Stimulated activated CD4-positive, alpha-beta T cell treated with anti-CD3 and anti-CD28 coated beads, Interleukin-1b, Interleukin-23, amount 100 ng/mL, for 24 hours (primary cell): ENCODE data around the gene PTAR1.
"Not testable (repeated sequence)": the region's sequence is repeated elsewhere in the genome, so short reads cannot be mapped to it uniquely, and the experiment has no call there.

Experiments
- DNase-seq, 4 experiments: peaks; one replicate each; pipeline ENCODE4 v3.0.0-alpha.2; 2020; ENCODE audit warnings: low read depth in 4 of 4, low spot score in 1 of 4

The PTAR1 gene, protein sequence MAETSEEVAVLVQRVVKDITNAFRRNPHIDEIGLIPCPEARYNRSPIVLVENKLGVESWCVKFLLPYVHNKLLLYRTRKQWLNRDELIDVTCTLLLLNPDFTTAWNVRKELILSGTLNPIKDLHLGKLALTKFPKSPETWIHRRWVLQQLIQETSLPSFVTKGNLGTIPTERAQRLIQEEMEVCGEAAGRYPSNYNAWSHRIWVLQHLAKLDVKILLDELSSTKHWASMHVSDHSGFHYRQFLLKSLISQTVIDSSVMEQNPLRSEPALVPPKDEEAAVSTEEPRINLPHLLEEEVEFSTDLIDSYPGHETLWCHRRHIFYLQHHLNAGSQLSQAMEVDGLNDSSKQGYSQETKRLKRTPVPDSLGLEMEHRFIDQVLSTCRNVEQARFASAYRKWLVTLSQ

GRCh38 chr9:69759421-69760277, at the start of gene PTAR1:
Gene PTAR1 (minus strand): TSS chr9:69760011. CDS start chr9:69759938, 73 bp downstream.
- peak; percentile 80 to 86 (median 83) for DNase-seq

DNA sequence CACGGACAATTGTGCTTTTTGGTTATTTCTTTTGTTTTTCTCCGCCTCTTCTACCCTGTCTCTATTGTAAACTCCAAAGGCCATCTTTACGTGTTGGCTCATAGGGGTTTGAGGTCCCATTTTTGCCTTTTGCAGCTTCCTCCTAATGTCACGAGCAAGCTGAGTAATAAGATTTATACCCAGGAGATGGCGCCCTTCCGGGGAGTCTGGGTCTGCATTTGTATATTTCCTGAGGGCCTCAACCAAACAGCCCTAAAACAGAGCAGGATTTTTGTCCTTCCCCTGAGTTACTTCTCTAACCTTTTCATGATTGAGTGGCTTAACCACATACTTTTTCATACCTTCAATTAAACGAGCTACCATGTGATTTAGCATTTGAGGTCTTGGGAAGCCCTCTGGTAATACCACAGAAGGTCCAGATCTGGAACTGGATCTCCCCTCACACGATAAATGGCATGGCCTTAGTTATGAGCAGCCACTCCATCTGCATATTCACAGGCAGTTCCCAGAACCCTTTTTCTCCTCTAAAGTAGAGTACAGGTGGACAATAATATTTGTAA, 49.6 kb upstream of the PTAR1 start:
- DNase-seq = no peak

- no peak for DNase-seq
Observed at GRCh38 chr9:69806627-69807026, 46.8 kb upstream of the PTAR1 start.

DNA sequence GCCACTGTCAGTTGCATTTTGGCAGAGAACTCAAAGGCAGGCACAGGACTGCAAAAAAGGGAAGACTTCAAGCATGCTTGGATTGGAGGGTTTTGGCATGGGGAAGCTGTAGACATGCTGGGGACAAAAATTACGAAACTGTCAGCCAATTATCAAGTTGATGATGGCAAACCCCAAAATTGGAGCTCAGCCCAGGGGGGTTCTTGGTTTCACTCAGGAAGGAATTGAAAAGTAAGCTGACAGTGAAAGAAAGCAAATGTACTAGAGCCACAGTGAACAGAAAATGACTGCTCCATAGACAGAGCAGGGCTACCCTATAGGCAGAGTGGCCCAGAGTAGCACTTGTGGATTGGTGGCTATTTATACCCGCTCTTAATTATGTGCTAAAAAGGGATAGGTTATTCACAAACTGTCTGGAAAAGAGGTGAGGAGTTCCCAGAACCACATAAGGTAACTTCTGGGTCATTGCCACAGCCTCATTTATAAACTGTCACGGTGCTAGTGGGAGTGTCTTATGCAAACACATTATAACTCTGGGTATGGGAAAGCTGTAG, 46.2 kb upstream of the PTAR1 start:
- DNase-seq = no peak

DNA sequence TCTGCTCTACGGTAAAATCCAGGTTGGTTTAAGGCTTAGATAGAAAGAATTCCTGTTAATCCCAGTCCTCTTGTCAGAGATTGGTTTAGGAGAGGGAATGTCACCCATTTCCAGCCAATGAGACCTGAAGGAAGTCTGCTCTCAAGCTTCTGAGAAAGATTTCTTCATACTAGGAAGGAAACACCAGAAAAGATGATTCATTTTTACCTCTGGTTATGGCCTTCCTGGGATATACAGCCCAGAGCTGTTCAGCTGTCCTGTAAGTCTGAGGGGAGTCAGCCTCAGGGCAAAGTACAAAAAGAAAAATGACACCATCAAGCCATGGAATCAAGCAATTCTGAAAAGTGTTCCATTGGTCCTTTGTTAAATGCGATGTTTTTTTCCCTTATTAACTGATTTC, 42.2 kb upstream of the PTAR1 start:
- no peak for DNase-seq

GRCh38 chr9:69800027-69800426, 40.2 kb upstream of the PTAR1 start:
- DNase-seq = not testable (repeated sequence)

DNA sequence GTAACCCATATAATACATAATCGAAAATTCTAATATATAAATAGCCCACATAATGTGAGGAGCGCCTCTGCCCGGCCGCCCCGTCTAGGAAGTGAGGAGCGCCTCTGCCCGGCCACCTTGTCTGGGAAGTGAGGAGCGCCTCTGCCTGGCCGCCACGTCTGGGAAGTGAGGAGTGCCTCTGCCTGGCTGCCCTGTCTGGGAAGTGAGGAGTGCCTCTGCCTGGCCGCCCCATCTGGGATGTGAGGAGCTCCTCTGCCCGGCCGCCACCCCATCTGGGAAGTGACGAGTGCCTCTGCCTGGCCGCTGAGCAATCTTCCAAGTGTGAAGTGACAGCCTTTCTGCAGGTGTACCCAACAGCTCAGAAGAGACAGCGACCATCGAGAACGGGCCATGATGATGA, 39.7 kb upstream of the PTAR1 start:
- DNase-seq = not testable (repeated sequence)

GRCh38 chr9:69798744-69799143, 38.9 kb upstream of the PTAR1 start:
- no peak for DNase-seq

GRCh38 chr9:69797675-69798074, 37.9 kb upstream of the PTAR1 start:
- DNase-seq = no peak

DNA sequence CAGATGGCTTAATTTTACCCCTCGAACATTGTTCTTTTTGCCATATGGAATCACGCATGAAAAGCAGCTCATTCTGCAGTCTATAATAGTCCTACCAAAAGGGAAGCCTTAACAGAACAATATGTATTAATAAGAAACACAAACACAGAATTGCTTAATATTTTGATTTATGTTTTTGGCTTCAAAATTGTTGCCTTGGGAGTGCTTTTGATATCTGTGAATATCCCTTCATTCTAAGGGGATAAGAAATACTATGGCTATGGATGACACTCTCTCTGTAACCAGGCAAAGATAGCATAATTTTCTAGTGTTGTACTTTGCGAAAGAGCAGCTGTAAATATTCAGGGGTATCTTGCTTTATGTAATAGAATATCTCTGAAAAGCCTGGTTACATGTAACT, 34.5 kb upstream of the PTAR1 start:
- no peak for DNase-seq

DNA sequence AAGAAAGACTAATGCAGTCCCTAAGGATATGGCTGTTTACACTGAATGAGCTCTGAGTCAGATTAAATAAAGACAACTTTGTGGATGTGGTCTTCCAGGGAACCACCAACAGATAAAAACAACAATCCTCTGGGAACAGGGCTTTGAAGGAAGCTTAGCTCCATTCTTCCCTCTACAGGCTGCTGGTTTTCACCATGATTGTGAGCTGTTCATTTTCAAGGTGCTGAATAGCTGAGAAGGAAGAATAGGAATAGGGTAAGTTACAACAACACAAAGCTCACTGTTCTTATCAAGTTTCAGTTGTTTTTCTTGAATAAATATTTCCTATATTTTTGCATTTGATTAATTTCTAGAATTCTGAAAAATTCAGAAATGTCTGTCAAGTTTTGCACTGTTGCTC, 25.9 kb upstream of the PTAR1 start:
- DNase-seq = no peak

DNA sequence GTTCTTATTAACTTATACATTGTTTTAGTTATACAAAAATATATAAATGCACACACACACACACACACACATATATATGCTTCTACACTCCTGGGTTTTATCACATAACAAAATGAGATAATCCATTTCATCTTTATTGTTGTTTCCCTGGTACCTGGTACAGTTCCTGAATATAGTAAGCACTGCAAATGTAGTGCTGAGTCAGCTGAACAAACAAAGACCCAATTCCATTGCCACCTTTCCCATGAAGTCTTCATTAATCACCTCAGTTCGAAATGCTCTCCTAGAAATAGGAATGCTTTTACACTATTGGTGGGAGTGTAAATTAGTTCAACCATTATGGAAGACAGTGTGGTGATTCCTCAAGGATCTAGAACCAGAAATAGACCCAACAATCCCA, 13.4 kb upstream of the PTAR1 start:
- no peak for DNase-seq

GRCh38 chr9:69771775-69772418, 12.1 kb upstream of the PTAR1 start:
- DNase-seq = no peak

GRCh38 chr9:69768716-69769115, 8.9 kb upstream of the PTAR1 start:
- DNase-seq = no peak

- DNase-seq = no peak
Observed at GRCh38 chr9:69768101-69768500, 8.3 kb upstream of the PTAR1 start.

GRCh38 chr9:69763862-69764261, 4.1 kb upstream of the PTAR1 start:
- not testable (repeated sequence) for DNase-seq

- no peak for DNase-seq
Observed at GRCh38 chr9:69762527-69762926, 2.7 kb upstream of the PTAR1 start.

- no peak for DNase-seq
Observed at GRCh38 chr9:69760278-69760610, 433 bp upstream of the PTAR1 start.

DNA sequence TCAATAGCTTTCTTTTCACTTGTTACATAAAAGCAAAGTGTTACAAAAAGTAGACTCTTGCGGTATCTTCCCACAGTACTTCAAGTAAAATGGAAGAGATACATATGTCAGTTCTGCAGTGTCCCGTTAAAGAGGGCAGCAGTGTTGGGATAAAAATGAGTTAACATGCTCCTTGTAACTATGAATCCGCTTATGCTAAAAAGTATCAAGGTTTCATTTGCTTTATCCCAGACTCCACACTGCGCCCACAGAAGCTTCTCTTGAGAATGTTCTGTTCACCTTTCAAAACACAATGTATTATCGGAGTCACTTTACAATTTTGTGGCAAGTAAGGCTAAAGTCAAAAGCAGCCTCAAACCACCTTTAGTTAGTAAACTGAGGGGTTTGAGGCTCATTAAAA, 790 bp downstream of the PTAR1 start:
- DNase-seq = no peak

DNA sequence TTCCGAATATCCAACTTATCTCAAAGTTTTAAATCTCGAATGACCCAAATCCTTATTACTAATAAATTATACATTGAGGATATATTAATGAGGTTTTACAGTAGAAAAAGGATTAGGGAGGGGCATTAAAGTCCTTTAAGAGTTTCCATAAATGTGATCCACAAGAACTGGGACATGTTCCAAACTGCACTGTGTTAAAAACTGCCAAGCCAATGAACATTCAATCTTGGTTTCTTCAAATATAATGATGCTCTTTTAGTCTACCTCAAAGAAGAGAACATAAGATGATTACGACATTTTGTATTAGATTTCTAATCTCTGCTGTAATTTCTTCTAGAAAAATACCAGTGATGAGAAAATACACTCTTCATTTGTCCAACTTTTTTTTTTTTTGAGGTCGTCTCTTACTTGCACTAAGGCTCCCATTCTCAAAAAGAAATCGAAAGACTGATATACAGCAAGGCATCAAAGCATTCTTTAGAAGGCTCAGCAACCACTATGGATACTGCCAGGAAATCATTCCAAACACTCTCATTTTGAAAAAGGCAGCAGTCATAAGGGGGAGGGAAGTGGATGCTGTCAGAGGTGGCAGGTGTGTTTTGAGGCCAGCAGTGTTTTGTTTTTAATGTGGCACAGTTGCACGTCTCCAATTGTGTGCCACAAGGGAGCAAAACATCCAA, 1.7 kb downstream of the PTAR1 start:
- no peak for DNase-seq

DNA sequence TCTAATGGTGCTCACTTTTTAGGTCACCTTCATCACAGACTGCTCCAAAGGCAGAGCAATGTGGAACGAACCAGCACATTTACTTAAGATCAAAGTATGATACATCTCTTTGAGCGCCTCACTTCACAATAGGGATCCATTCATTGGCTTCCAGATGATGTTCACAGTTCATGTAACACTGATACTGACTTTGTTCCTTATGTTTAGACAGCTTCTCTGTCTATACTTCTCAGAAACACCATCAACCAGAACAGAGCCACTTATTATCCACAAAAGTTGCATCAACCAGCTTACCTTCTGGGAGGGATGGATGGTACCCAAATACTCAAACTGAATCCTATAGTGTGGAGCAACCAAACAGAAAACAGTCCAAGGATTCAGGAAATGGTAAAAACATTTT, 4.6 kb downstream of the PTAR1 start:
- no peak for DNase-seq
